ENCODE measurements around the gene DNM3. TPM values are rescaled to one million over a fixed set of nuclear protein-coding genes. Genes with fewer than 3 reads are reported as not detected.

Gene DNM3
- total and polyA plus RNA-seq, 2 donors (not counting 1 experiment from before 2014, with no cell fraction given): 1.0 to 1.3 TPM

- no peaks in the 10 kb centered on the region for H3K9me3 ChIP-seq (ENCODE audit: control extremely low read depth in 1 of 3, control insufficient read depth in 2 of 3, insufficient read depth in 1 of 3, low read length in 2 of 3)
- ATAC-seq (ENCODE audit: low read depth) (no peak), DNase-seq (no peak)
- H3K4me3 Mint-ChIP-seq: no peak overlapping the region
- no peak overlapping the region for H3K27ac Mint-ChIP-seq
- ChIA-PET POLR2A (no interaction called here), CTCF (no interaction called here)
- H3K4me1 Mint-ChIP-seq: no peaks in the 10 kb centered on the region
- no peaks in the 10 kb centered on the region for H3K4me1 ChIP-seq (ENCODE audit: control insufficient read depth in 2 of 2, insufficient read depth in 2 of 2, low read length in 2 of 2)
- H3K27me3 ChIP-seq (replicated peaks in 1 of 4; ENCODE audit: control extremely low read depth in 1 of 4, control insufficient read depth in 3 of 4, insufficient read depth in 4 of 4, low read length in 3 of 4): no peaks in the 10 kb centered on the region
- H3K9ac ChIP-seq (ENCODE audit: low read length): no peak overlapping the region
- H3K27ac ChIP-seq (ENCODE audit: low read length in 2 of 2): no peak overlapping the region
- intact Hi-C loops (cut with micrococcal nuclease): no loop called here
- no peaks in the 10 kb centered on the region for H3K36me3 ChIP-seq (replicated peaks in 1 of 2; ENCODE audit: control extremely low read depth in 1 of 2, control insufficient read depth in 1 of 2, extremely low read depth in 1 of 2, insufficient read depth in 2 of 2, low read length in 1 of 2)
- H4K20me1 ChIP-seq (ENCODE audit: control insufficient read depth, insufficient read depth, low read length, poor library complexity, severe bottlenecking): no peaks in the 10 kb centered on the region
- no peak overlapping the region for H3K4me2 ChIP-seq (replicated peaks; ENCODE audit: low read depth, low read length, poor library complexity, severe bottlenecking)
- H3K9me3 Mint-ChIP-seq (ENCODE audit: insufficient read depth): no peaks in the 10 kb centered on the region
- no peak overlapping the region for H2AFZ ChIP-seq (ENCODE audit: insufficient read depth, low read depth, low read length, poor library complexity, severe bottlenecking)
- no peaks in the 10 kb centered on the region for H3K27me3 Mint-ChIP-seq
- WGBS (ENCODE audit: insufficient coverage): 64% methylated on average over 2 of the region's 3 CpGs
- no peak overlapping the region for H3K4me3 ChIP-seq (ENCODE audit: control extremely low read depth in 1 of 5, extremely low read depth in 1 of 5, insufficient read depth in 1 of 5, low read depth in 2 of 5, low read length in 4 of 5)
- H3K79me2 ChIP-seq (ENCODE audit: control insufficient read depth, insufficient read depth, low read length): no peaks in the 10 kb centered on the region
- TF ChIP-seq EZH2 (IDR thresholded peaks at IDR 0.05; ENCODE audit: borderline replicate concordance, insufficient read depth, low read depth, low read length, poor library complexity, severe bottlenecking) (no peak), CTCF (IDR thresholded peaks at IDR 0.05) (no peak)
These were observed 75.0 kb downstream of the DNM3 start for GRCh38 chr1:171916315-171916771.

GRCh38 chr1:171917331-171917730 is 76.0 kb downstream of the DNM3 start:
- H3K27ac Mint-ChIP-seq: no peak overlapping the region
- H3K9me3 ChIP-seq (ENCODE audit: control extremely low read depth in 1 of 3, control insufficient read depth in 2 of 3, insufficient read depth in 1 of 3, low read length in 2 of 3): no peaks in the 10 kb centered on the region
- CTCF ChIA-PET: no interaction called here
- H3K4me3 ChIP-seq (ENCODE audit: control extremely low read depth in 1 of 5, extremely low read depth in 1 of 5, insufficient read depth in 1 of 5, low read depth in 2 of 5, low read length in 4 of 5): no peak overlapping the region
- ATAC-seq (ENCODE audit: low read depth): no peak
- no peaks in the 10 kb centered on the region for H4K20me1 ChIP-seq (ENCODE audit: control insufficient read depth, insufficient read depth, low read length, poor library complexity, severe bottlenecking)
- intact Hi-C loops (cut with micrococcal nuclease): no loop called here
- H3K27ac ChIP-seq (ENCODE audit: low read length in 2 of 2): no peak overlapping the region
- DNase-seq: no peak
- H3K4me2 ChIP-seq (replicated peaks; ENCODE audit: low read depth, low read length, poor library complexity, severe bottlenecking): no peak overlapping the region
- H3K9me3 Mint-ChIP-seq (ENCODE audit: insufficient read depth): no peaks in the 10 kb centered on the region
- H3K27me3 ChIP-seq (replicated peaks in 1 of 4; ENCODE audit: control extremely low read depth in 1 of 4, control insufficient read depth in 3 of 4, insufficient read depth in 4 of 4, low read length in 3 of 4): no peaks in the 10 kb centered on the region
- TF ChIP-seq CTCF (IDR thresholded peaks at IDR 0.05) (no peak), EZH2 (IDR thresholded peaks at IDR 0.05; ENCODE audit: borderline replicate concordance, insufficient read depth, low read depth, low read length, poor library complexity, severe bottlenecking) (no peak)
- no peaks in the 10 kb centered on the region for H3K79me2 ChIP-seq (ENCODE audit: control insufficient read depth, insufficient read depth, low read length)
- no peak overlapping the region for H2AFZ ChIP-seq (ENCODE audit: insufficient read depth, low read depth, low read length, poor library complexity, severe bottlenecking)
- H3K36me3 ChIP-seq (replicated peaks in 1 of 2; ENCODE audit: control extremely low read depth in 1 of 2, control insufficient read depth in 1 of 2, extremely low read depth in 1 of 2, insufficient read depth in 2 of 2, low read length in 1 of 2): no peaks in the 10 kb centered on the region
- no peaks in the 10 kb centered on the region for H3K27me3 Mint-ChIP-seq
- POLR2A ChIA-PET: no interaction called here
- H3K4me1 Mint-ChIP-seq: no peaks in the 10 kb centered on the region
- H3K4me1 ChIP-seq (ENCODE audit: control insufficient read depth in 2 of 2, insufficient read depth in 2 of 2, low read length in 2 of 2): no peaks in the 10 kb centered on the region
- WGBS (ENCODE audit: insufficient coverage): no CpG with 5 or more reads among the region's 1 CpG
- H3K4me3 Mint-ChIP-seq: no peak overlapping the region
- H3K9ac ChIP-seq (ENCODE audit: low read length): no peak overlapping the region
